Panc1 (cell line): Measurements from ENCODE around the gene SIL1. TPM values are rescaled to one million over a fixed set of nuclear protein-coding genes. Genes with fewer than 3 reads are reported as not detected.

ENCODE experiments used
- ATAC-seq: fragments of 200-7000 bp; cut with Tn5 transposase; 2 replicates; pipeline ENCODE4 v1.9.1; 2020; ENCODE audit warnings: mild to moderate bottlenecking, moderate library complexity
- BruUV-seq: library from RNA; stranded (reverse); fragments of 400-500 nt; replicated peaks from 2 replicates; lab custom pipeline; 2021; lab: Mats Ljungman, UMichigan
- CTCF ChIA-PET: fragments of 300-600 bp; sonication (Branson Sonifier 250); formaldehyde crosslinking; loops from one replicate; lab custom pipeline; 2022; ENCODE audit warnings: antibody characterized with exemption; lab: Charles Lee
- POLR2A ChIA-PET: fragments of 300-600 bp; sonication (Branson Sonifier 250); formaldehyde crosslinking; loops from one replicate; lab custom pipeline; 2022; ENCODE audit warnings: antibody characterized with exemption; lab: Charles Lee
- DNase-seq: peaks from one replicate; pipeline ENCODE4 v3.0.0-alpha.2; 2010; ENCODE audit warnings: low read depth, low spot score
- H3K27ac ChIP-seq: 2 replicates; pipeline ENCODE4 v1.5.1; 2011; ENCODE audit warnings: mild to moderate bottlenecking, low read length, inconsistent platforms
- H3K27me3 ChIP-seq: fragments of 200-500 bp; sonication (Bioruptor generic); 2 replicates; pipeline ENCODE4 v1.6.0; 2014; ENCODE audit warnings: low read length, inconsistent platforms; ENCODE audit not compliant: control insufficient read depth, insufficient read depth
- H3K36me3 ChIP-seq: fragments of 200-500 bp; sonication (Bioruptor generic); 2 replicates; pipeline ENCODE4 v1.5.1; 2014; ENCODE audit warnings: inconsistent platforms, mild to moderate bottlenecking, low read length, moderate library complexity; ENCODE audit not compliant: control insufficient read depth, insufficient read depth
- H3K4me1 ChIP-seq: 2 replicates; pipeline ENCODE4 v1.5.1; 2011; ENCODE audit warnings: inconsistent platforms, mild to moderate bottlenecking, low read length, moderate library complexity; ENCODE audit not compliant: control insufficient read depth, insufficient read depth
- H3K4me3 ChIP-seq, 2 experiments: 2 replicates each; pipeline ENCODE4 v1.5.1; 2011 to 2012; ENCODE audit warnings: low read depth in 2 of 2, low read length in 2 of 2, mild to moderate bottlenecking in 2 of 2, inconsistent platforms in 1 of 2, moderate library complexity in 1 of 2
- H3K9me3 ChIP-seq: fragments of 200-500 bp; sonication (Bioruptor generic); 2 replicates; pipeline ENCODE4 v1.5.1; 2014; ENCODE audit warnings: low read depth, mild to moderate bottlenecking, inconsistent platforms, low read length, moderate library complexity; ENCODE audit not compliant: control insufficient read depth, insufficient read depth
- POLR2AphosphoS5 ChIP-seq: IDR thresholded peaks from 2 replicates; pipeline ENCODE4 v1.6.1; 2012; ENCODE audit warnings: mild to moderate bottlenecking, low read depth, low read length, moderate library complexity
- SIN3A ChIP-seq: IDR thresholded peaks from 2 replicates; pipeline ENCODE4 v1.6.1; 2012; ENCODE audit warnings: low read depth, mild to moderate bottlenecking, low read length, moderate library complexity, borderline replicate concordance; ENCODE audit not compliant: insufficient read depth
- TCF7L2 ChIP-seq: IDR thresholded peaks from 2 replicates; pipeline ENCODE4 v1.6.1; 2011; ENCODE audit warnings: mild to moderate bottlenecking, low read depth, low read length, inconsistent platforms
- in situ Hi-C: cut with HindIII; loops from 2 replicates; pipeline ENCODE4 v1.10.0; 2016; ENCODE audit warnings: low sequenced_read_pairs, low pct_unique_long_range_greater_than_20kb
- intact Hi-C: fragments of 100-400 bp; cut with micrococcal nuclease; formaldehyde crosslinking; loops from one replicate; pipeline ENCODE4 v1.10.0; 2022; ENCODE audit not compliant: unreplicated experiment
- total RNA-seq: library from RNA; stranded (reverse); gene quantifications from one replicate; pipeline ENCODE4 v1.2.1, GENCODE V29; 2021; ENCODE audit not compliant: unreplicated experiment
- TF ChIP-seq, protein P1 (sequence below): fragments of 450-650 bp; IDR thresholded peaks from 2 replicates; pipeline ENCODE4 v1.5.1; 2017; ENCODE audit warnings: mild to moderate bottlenecking
- TF ChIP-seq, protein P2 (sequence below), 2 experiments: IDR thresholded peaks; 2 replicates each; pipeline ENCODE4 v1.6.1; 2011 to 2012; ENCODE audit warnings: low read depth in 2 of 2, control low read depth in 1 of 2, low read length in 1 of 2, mild to moderate bottlenecking in 1 of 2, moderate library complexity in 1 of 2; ENCODE audit not compliant: insufficient read depth in 1 of 2

SIL1 gene
- total RNA-seq, 1 experiment from 2014 or later, result 35.4 TPM

DNA sequence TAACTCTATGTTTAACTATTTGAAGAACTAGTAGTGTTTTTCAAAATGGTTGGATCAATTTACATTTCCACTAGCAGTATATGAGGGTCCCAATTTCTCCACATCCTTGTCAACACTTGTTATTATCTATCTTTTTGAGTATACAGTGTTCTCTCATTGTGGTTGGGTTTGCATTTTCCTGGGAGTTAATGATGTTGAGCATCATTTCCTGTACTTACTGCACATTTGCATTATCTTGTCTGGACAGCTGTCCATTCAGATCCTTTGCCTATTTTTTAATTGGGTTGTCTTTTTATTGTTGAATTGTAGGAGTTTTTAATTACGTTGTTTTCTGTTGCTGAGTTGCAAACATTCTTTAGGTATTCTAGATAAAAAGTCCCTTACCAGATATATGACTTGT, 219.6 kb downstream of the SIL1 start:
- CTCF ChIA-PET, result no interaction called here
- Histone ChIP-seq H3K36me3 (no peaks in the 10 kb centered on the region), H3K4me1 (no peaks in the 10 kb centered on the region), H3K4me3 (no peak overlapping the region), H3K9me3 (no peaks in the 10 kb centered on the region), H3K27me3 (no peaks in the 10 kb centered on the region), H3K27ac (no peak overlapping the region)
- DNase-seq, result no peak
- ATAC-seq, result no peak
- in situ Hi-C loops (no loop called here), intact Hi-C loops (no loop called here)
- no TSS peak for BruUV-seq
- POLR2A ChIA-PET, result no interaction called here
- TF ChIP-seq, protein P1, sequence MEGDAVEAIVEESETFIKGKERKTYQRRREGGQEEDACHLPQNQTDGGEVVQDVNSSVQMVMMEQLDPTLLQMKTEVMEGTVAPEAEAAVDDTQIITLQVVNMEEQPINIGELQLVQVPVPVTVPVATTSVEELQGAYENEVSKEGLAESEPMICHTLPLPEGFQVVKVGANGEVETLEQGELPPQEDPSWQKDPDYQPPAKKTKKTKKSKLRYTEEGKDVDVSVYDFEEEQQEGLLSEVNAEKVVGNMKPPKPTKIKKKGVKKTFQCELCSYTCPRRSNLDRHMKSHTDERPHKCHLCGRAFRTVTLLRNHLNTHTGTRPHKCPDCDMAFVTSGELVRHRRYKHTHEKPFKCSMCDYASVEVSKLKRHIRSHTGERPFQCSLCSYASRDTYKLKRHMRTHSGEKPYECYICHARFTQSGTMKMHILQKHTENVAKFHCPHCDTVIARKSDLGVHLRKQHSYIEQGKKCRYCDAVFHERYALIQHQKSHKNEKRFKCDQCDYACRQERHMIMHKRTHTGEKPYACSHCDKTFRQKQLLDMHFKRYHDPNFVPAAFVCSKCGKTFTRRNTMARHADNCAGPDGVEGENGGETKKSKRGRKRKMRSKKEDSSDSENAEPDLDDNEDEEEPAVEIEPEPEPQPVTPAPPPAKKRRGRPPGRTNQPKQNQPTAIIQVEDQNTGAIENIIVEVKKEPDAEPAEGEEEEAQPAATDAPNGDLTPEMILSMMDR, result no peak
- TF ChIP-seq POLR2AphosphoS5, result no peak
- TF ChIP-seq TCF7L2, result no peak
- TF ChIP-seq SIN3A, result no peak
- TF ChIP-seq, protein P2, sequence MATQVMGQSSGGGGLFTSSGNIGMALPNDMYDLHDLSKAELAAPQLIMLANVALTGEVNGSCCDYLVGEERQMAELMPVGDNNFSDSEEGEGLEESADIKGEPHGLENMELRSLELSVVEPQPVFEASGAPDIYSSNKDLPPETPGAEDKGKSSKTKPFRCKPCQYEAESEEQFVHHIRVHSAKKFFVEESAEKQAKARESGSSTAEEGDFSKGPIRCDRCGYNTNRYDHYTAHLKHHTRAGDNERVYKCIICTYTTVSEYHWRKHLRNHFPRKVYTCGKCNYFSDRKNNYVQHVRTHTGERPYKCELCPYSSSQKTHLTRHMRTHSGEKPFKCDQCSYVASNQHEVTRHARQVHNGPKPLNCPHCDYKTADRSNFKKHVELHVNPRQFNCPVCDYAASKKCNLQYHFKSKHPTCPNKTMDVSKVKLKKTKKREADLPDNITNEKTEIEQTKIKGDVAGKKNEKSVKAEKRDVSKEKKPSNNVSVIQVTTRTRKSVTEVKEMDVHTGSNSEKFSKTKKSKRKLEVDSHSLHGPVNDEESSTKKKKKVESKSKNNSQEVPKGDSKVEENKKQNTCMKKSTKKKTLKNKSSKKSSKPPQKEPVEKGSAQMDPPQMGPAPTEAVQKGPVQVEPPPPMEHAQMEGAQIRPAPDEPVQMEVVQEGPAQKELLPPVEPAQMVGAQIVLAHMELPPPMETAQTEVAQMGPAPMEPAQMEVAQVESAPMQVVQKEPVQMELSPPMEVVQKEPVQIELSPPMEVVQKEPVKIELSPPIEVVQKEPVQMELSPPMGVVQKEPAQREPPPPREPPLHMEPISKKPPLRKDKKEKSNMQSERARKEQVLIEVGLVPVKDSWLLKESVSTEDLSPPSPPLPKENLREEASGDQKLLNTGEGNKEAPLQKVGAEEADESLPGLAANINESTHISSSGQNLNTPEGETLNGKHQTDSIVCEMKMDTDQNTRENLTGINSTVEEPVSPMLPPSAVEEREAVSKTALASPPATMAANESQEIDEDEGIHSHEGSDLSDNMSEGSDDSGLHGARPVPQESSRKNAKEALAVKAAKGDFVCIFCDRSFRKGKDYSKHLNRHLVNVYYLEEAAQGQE (IDR thresholded peaks at IDR 0.05; ENCODE audit: insufficient read depth in 1 of 2, low read depth in 2 of 2, low read length in 1 of 2), result no peak

DNA sequence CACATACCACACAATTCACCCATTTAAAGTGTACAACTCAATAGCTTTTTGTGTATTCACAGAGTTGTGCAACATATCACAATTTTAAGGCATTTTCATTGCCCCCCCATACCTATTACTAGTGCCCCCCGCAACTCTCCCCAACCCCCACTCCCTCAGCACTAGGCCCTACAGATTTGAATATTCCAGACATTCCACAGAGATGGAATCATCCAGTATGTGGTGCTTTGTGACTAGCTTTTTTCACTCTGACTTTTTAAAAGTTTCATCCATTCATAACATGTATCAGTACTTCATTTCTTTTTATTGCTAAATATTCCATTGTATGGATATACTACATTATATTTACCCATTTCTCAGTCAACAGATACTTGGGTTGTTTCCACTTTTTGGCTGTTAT, 220.1 kb downstream of the SIL1 start:
- POLR2A ChIA-PET, result no interaction called here
- ATAC-seq, result no peak
- no peak overlapping the region for H3K4me3 ChIP-seq

More for the DNA sequence above, 220.1 kb downstream of the SIL1 start:
- DNase-seq, result no peak
- no TSS peak for BruUV-seq
- intact Hi-C loops, result no loop called here
- Histone ChIP-seq H3K36me3 (no peaks in the 10 kb centered on the region), H3K4me1 (no peaks in the 10 kb centered on the region), H3K9me3 (no peaks in the 10 kb centered on the region), H3K27me3 (no peaks in the 10 kb centered on the region), H3K27ac (no peak overlapping the region)
- TF ChIP-seq, protein P2 (IDR thresholded peaks at IDR 0.05; ENCODE audit: insufficient read depth in 1 of 2, low read depth in 2 of 2, low read length in 1 of 2), result no peak
- no peak for TF ChIP-seq POLR2AphosphoS5
- TF ChIP-seq TCF7L2, result no peak
- TF ChIP-seq, protein P1, result no peak
- CTCF ChIA-PET, result no interaction called here
- in situ Hi-C loops, result no loop called here
